ENCODE measurements around the gene PTPRE.
"Not testable (repeated sequence)": the region's sequence is repeated elsewhere in the genome, so short reads cannot be mapped to it uniquely, and the experiment has no call there.

DNA sequence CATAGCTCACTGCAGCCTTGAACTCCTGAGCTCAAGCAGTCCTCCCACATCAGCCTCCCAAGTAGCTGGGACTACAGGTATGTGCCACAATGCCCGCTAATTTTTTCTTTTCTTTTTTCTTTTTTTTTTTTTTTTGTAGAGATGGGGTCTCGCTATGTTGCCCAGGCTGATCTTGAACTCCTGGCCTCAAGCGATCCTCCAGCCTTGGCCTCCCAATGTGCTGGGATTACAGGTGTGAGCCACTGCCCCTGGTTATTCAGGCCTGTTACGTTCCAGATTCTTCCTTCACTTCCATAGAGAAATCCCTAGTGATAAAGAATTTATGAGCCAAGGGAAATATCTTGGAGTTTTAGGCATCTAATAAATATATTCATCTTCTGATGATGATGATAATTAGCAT lies 187.7 kb downstream of the PTPRE start:
- TF ChIP-seq, protein P1, sequence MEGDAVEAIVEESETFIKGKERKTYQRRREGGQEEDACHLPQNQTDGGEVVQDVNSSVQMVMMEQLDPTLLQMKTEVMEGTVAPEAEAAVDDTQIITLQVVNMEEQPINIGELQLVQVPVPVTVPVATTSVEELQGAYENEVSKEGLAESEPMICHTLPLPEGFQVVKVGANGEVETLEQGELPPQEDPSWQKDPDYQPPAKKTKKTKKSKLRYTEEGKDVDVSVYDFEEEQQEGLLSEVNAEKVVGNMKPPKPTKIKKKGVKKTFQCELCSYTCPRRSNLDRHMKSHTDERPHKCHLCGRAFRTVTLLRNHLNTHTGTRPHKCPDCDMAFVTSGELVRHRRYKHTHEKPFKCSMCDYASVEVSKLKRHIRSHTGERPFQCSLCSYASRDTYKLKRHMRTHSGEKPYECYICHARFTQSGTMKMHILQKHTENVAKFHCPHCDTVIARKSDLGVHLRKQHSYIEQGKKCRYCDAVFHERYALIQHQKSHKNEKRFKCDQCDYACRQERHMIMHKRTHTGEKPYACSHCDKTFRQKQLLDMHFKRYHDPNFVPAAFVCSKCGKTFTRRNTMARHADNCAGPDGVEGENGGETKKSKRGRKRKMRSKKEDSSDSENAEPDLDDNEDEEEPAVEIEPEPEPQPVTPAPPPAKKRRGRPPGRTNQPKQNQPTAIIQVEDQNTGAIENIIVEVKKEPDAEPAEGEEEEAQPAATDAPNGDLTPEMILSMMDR (IDR thresholded peaks at IDR 0.05) = not testable (repeated sequence)
- TF ChIP-seq ZNF232 (CRISPR knock-in tag; IDR thresholded peaks at IDR 0.05); TP53 (CRISPR knock-in tag; IDR thresholded peaks at IDR 0.05); ETV6 (CRISPR knock-in tag; IDR thresholded peaks at IDR 0.05); FOXJ3 (CRISPR knock-in tag; IDR thresholded peaks at IDR 0.05; ENCODE audit: borderline replicate concordance): not testable (repeated sequence)
